ENCODE results near the gene ZNF516. TPM values are rescaled to one million over a fixed set of nuclear protein-coding genes. Genes with fewer than 3 reads are reported as not detected.

Gene ZNF516
- polyA plus RNA-seq, 2 of the 4 experiments (the other 2 are of a cell fraction), result 3.9 to 4.9 TPM

GRCh38 chr18:76505614-76506013 is 10.6 kb upstream of the ZNF516 start:
- DNase-seq (ENCODE audit: low read depth in 1 of 2, low spot score in 1 of 2), result no peak
- no peak for FAIRE-seq
- Histone ChIP-seq H3K4me1 (no peaks in the 10 kb centered on the region), H3K4me2 (no peak overlapping the region), H3K9me3 (no peaks in the 10 kb centered on the region), H3K27ac (no peak overlapping the region), H3K4me3 (no peak overlapping the region)
- ChIA-PET CTCF (no interaction called here), POLR2A (no interaction called here)
- TF ChIP-seq MAFK (IDR thresholded peaks at IDR 0.05; ENCODE audit: partially characterized antibody) (no peak), ATOH8 (CRISPR knock-in tag; IDR thresholded peaks at IDR 0.05; ENCODE audit: low read depth) (no peak), MAX (IDR thresholded peaks at IDR 0.05) (no peak), HOXA7 (CRISPR knock-in tag; IDR thresholded peaks at IDR 0.05) (no peak), RARB (CRISPR knock-in tag; IDR thresholded peaks at IDR 0.05) (no peak), FOXS1 (CRISPR knock-in tag; IDR thresholded peaks at IDR 0.05) (no peak), CBX2 (IDR thresholded peaks at IDR 0.05; ENCODE audit: borderline replicate concordance, low read depth) (no peak), TFCP2L1 (CRISPR knock-in tag; IDR thresholded peaks at IDR 0.05) (no peak), EHMT2 (IDR thresholded peaks at IDR 0.05; ENCODE audit: low read depth) (no peak), KDM1A (IDR thresholded peaks at IDR 0.05; ENCODE audit: low read depth) (no peak), JUN (IDR thresholded peaks at IDR 0.05) (no peak), POLR2A (IDR thresholded peaks at IDR 0.05; ENCODE audit: low read length) (no peak), KDM5A (IDR thresholded peaks at IDR 0.05) (no peak), RNF2 (IDR thresholded peaks at IDR 0.05; ENCODE audit: borderline replicate concordance, low read depth) (no peak), POLR2AphosphoS2 (conservative IDR thresholded peaks at IDR 0.05; ENCODE audit: low read length) (no peak), RCOR1 (IDR thresholded peaks at IDR 0.05; ENCODE audit: low read depth, low read length) (no peak), PHF8 (IDR thresholded peaks at IDR 0.05; ENCODE audit: borderline replicate concordance, low read depth) (no peak), CHD4 (IDR thresholded peaks at IDR 0.05; ENCODE audit: borderline replicate concordance) (no peak), SREBF2 (IDR thresholded peaks at IDR 0.05) (no peak)
- no peak for ATAC-seq
- 65% methylated on average over 2 of the region's 2 CpGs for WGBS (ENCODE audit: missing lambda C conversion rate)

DNA sequence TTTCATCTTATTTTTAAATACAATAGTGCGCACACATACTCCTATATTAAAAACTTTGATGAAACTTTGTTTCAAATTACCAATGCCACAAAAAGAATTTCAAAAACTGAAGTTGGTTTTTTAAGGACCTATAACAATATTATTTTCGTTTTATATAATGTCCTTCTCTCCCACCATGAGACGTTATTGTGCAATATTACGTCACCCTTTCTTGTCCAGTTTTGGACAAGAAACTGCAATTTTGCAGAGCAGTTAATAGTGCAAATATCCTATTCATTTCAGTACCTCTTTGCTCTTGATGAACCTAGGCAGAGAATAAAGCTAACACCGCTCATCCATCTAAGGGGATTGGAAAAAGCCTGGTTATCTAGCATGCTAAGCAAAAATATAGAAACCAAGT is 9.7 kb upstream of the ZNF516 start:
- ChIA-PET CTCF (no interaction called here), POLR2A (no interaction called here)
- H3K27ac ChIP-seq, result no peak overlapping the region
- H3K9me3 ChIP-seq, result no peaks in the 10 kb centered on the region
- no peak overlapping the region for H3K4me2 ChIP-seq
- DNase-seq (ENCODE audit: low read depth in 1 of 2, low spot score in 1 of 2) (no peak), FAIRE-seq (no peak), ATAC-seq (no peak)
- TF ChIP-seq ATOH8 (CRISPR knock-in tag; IDR thresholded peaks at IDR 0.05; ENCODE audit: low read depth), result no peak
- TF ChIP-seq FOXS1 (CRISPR knock-in tag; IDR thresholded peaks at IDR 0.05), result no peak
- no peak for TF ChIP-seq BHLHE40 (IDR thresholded peaks at IDR 0.05; ENCODE audit: low read depth, low read length)
- TF ChIP-seq, protein P1, sequence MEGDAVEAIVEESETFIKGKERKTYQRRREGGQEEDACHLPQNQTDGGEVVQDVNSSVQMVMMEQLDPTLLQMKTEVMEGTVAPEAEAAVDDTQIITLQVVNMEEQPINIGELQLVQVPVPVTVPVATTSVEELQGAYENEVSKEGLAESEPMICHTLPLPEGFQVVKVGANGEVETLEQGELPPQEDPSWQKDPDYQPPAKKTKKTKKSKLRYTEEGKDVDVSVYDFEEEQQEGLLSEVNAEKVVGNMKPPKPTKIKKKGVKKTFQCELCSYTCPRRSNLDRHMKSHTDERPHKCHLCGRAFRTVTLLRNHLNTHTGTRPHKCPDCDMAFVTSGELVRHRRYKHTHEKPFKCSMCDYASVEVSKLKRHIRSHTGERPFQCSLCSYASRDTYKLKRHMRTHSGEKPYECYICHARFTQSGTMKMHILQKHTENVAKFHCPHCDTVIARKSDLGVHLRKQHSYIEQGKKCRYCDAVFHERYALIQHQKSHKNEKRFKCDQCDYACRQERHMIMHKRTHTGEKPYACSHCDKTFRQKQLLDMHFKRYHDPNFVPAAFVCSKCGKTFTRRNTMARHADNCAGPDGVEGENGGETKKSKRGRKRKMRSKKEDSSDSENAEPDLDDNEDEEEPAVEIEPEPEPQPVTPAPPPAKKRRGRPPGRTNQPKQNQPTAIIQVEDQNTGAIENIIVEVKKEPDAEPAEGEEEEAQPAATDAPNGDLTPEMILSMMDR (IDR thresholded peaks at IDR 0.05), result no peak
- TF ChIP-seq, protein P2, sequence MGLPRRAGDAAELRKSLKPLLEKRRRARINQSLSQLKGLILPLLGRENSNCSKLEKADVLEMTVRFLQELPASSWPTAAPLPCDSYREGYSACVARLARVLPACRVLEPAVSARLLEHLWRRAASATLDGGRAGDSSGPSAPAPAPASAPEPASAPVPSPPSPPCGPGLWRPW (IDR thresholded peaks at IDR 0.05), result no peak
- TF ChIP-seq ZSCAN20 (CRISPR knock-in tag; IDR thresholded peaks at IDR 0.05), result no peak
- TF ChIP-seq FOSB (CRISPR knock-in tag; IDR thresholded peaks at IDR 0.05), result no peak
- no peak for TF ChIP-seq HOXA7 (CRISPR knock-in tag; IDR thresholded peaks at IDR 0.05)
- TF ChIP-seq MAZ (IDR thresholded peaks at IDR 0.05; ENCODE audit: borderline replicate concordance, low read depth, low read length), result no peak
- no peak for TF ChIP-seq CHD4 (IDR thresholded peaks at IDR 0.05; ENCODE audit: borderline replicate concordance)
- TF ChIP-seq EHMT2 (IDR thresholded peaks at IDR 0.05; ENCODE audit: low read depth), result no peak
- TF ChIP-seq CEBPB (IDR thresholded peaks at IDR 0.05), result no peak; a peak in 2 of 4 replicates
- no peak for TF ChIP-seq CHD2 (IDR thresholded peaks at IDR 0.05; ENCODE audit: low read length, partially characterized antibody)
- TF ChIP-seq EP300 (IDR thresholded peaks at IDR 0.05), result no peak
- TF ChIP-seq TP53 (CRISPR knock-in tag; IDR thresholded peaks at IDR 0.05), result no peak
- no peak for TF ChIP-seq HDAC2 (IDR thresholded peaks at IDR 0.05)
- TF ChIP-seq MYC (IDR thresholded peaks at IDR 0.05; ENCODE audit: borderline replicate concordance, low read length), result no peak
- no peaks in the 10 kb centered on the region for H3K4me1 ChIP-seq
- WGBS (ENCODE audit: missing lambda C conversion rate), result 62% methylated on average over 5 of the region's 5 CpGs
- no peak overlapping the region for H3K4me3 ChIP-seq

Measured in A549 (cell line).